ENCODE results near the gene B3GNT2. TPM values are rescaled to one million over a fixed set of nuclear protein-coding genes. Genes with fewer than 3 reads are reported as not detected.
A peak's percentile ranks its signal among the peaks of the same experiment; 100 is the strongest.

B3GNT2 gene
- total RNA-seq, 2 experiments from 2014 or later: 67.3 to 68.7 TPM

DNA sequence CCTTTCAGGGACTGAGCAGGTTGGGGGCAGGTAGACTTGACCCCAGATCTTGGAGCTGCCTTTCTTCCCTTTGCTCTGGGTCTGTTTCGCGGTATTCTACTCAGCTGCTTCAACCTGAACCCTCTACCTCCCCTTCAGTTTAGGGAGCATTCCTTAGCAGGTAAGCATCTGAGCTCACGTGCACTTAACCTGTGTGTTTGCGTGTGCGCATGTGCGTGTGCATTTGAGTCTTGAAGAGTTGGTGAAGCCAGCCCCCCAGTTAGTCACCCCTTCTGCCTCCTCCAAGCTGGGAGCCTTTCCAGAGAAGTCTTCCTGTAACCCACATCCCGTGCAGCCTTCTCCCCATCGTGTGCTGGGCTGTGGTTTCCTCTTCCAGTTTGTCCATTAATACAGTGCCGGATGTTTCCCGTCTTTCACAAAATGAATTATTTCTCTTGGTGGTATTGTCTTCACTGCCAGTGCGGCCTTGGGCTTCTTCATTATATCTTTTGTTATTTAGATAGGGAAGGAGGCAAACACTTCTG lies 33.2 kb downstream of the B3GNT2 start:
- Mint-ChIP-seq H3K9me3 (no peaks in the 10 kb centered on the region), H3K27me3 (no peaks in the 10 kb centered on the region), H3K36me3 (peaks cover 38% of the 10 kb centered on the region), H3K27ac (no peak overlapping the region), H3K4me1 (peaks cover 23% of the 10 kb centered on the region), H3K4me3 (no peak overlapping the region)
- DNase-seq: no peak

- no peak overlapping the region for H3K4me3 Mint-ChIP-seq
- no peak overlapping the region for H3K27ac Mint-ChIP-seq
- DNase-seq: no peak
- no peaks in the 10 kb centered on the region for H3K27me3 Mint-ChIP-seq
- no peaks in the 10 kb centered on the region for H3K9me3 Mint-ChIP-seq
- H3K4me1 Mint-ChIP-seq: peaks cover 15% of the 10 kb centered on the region
- H3K36me3 Mint-ChIP-seq: peaks cover 17% of the 10 kb centered on the region
Measured at GRCh38 chr2:62231541-62231940, 35.6 kb downstream of the B3GNT2 start.

GRCh38 chr2:62234755-62235655 lies 39.1 kb downstream of the B3GNT2 start:
- Mint-ChIP-seq H3K36me3 (peaks cover 4% of the 10 kb centered on the region), H3K4me1 (peaks cover 5% of the 10 kb centered on the region), H3K4me3 (no peak overlapping the region), H3K9me3 (no peaks in the 10 kb centered on the region), H3K27me3 (no peaks in the 10 kb centered on the region), H3K27ac (no peak overlapping the region)
- no peak for DNase-seq

- H3K4me3 Mint-ChIP-seq: no peak overlapping the region
- peak overlapping the region; percentile 22 for H3K27ac Mint-ChIP-seq
- no peaks in the 10 kb centered on the region for H3K4me1 Mint-ChIP-seq
- H3K9me3 Mint-ChIP-seq: no peaks in the 10 kb centered on the region
- no peaks in the 10 kb centered on the region for H3K27me3 Mint-ChIP-seq
- H3K36me3 Mint-ChIP-seq: peaks cover 2% of the 10 kb centered on the region
- no peak for DNase-seq
Measured at GRCh38 chr2:62236499-62236898, 40.6 kb downstream of the B3GNT2 start.

GRCh38 chr2:62238236-62238635 lies 42.3 kb downstream of the B3GNT2 start:
- no peak overlapping the region for H3K27ac Mint-ChIP-seq
- H3K27me3 Mint-ChIP-seq: no peaks in the 10 kb centered on the region
- no peak overlapping the region for H3K4me3 Mint-ChIP-seq
- no peak for DNase-seq
- H3K36me3 Mint-ChIP-seq: peaks cover 2% of the 10 kb centered on the region
- no peaks in the 10 kb centered on the region for H3K4me1 Mint-ChIP-seq
- no peaks in the 10 kb centered on the region for H3K9me3 Mint-ChIP-seq

- Mint-ChIP-seq H3K4me1 (no peaks in the 10 kb centered on the region), H3K4me3 (no peak overlapping the region), H3K36me3 (peaks cover 2% of the 10 kb centered on the region), H3K9me3 (no peaks in the 10 kb centered on the region), H3K27ac (peak overlapping the region; percentile 6), H3K27me3 (no peaks in the 10 kb centered on the region)
- DNase-seq: no peak
Measured at GRCh38 chr2:62240546-62240945, 44.6 kb downstream of the B3GNT2 start.

GRCh38 chr2:62243983-62244382 lies 48.1 kb downstream of the B3GNT2 start:
- H3K27me3 Mint-ChIP-seq: no peaks in the 10 kb centered on the region
- no peak overlapping the region for H3K27ac Mint-ChIP-seq
- H3K4me1 Mint-ChIP-seq: no peaks in the 10 kb centered on the region
- H3K36me3 Mint-ChIP-seq: peaks cover 2% of the 10 kb centered on the region
- no peak for DNase-seq
- no peak overlapping the region for H3K4me3 Mint-ChIP-seq
- no peaks in the 10 kb centered on the region for H3K9me3 Mint-ChIP-seq

- H3K27me3 Mint-ChIP-seq: no peaks in the 10 kb centered on the region
- no peak for DNase-seq
- no peaks in the 10 kb centered on the region for H3K36me3 Mint-ChIP-seq
- H3K4me1 Mint-ChIP-seq: no peaks in the 10 kb centered on the region
- H3K9me3 Mint-ChIP-seq: no peaks in the 10 kb centered on the region
- no peak overlapping the region for H3K4me3 Mint-ChIP-seq
- no peak overlapping the region for H3K27ac Mint-ChIP-seq
Measured at GRCh38 chr2:62248226-62248625, 52.3 kb downstream of the B3GNT2 start.

GRCh38 chr2:62250239-62250638 lies 54.3 kb downstream of the B3GNT2 start:
- DNase-seq: no peak
- no peaks in the 10 kb centered on the region for H3K27me3 Mint-ChIP-seq
- H3K4me3 Mint-ChIP-seq: no peak overlapping the region
- peaks cover 3% of the 10 kb centered on the region for H3K4me1 Mint-ChIP-seq
- H3K27ac Mint-ChIP-seq: no peak overlapping the region
- peaks cover 3% of the 10 kb centered on the region for H3K9me3 Mint-ChIP-seq
- H3K36me3 Mint-ChIP-seq: no peaks in the 10 kb centered on the region

DNA sequence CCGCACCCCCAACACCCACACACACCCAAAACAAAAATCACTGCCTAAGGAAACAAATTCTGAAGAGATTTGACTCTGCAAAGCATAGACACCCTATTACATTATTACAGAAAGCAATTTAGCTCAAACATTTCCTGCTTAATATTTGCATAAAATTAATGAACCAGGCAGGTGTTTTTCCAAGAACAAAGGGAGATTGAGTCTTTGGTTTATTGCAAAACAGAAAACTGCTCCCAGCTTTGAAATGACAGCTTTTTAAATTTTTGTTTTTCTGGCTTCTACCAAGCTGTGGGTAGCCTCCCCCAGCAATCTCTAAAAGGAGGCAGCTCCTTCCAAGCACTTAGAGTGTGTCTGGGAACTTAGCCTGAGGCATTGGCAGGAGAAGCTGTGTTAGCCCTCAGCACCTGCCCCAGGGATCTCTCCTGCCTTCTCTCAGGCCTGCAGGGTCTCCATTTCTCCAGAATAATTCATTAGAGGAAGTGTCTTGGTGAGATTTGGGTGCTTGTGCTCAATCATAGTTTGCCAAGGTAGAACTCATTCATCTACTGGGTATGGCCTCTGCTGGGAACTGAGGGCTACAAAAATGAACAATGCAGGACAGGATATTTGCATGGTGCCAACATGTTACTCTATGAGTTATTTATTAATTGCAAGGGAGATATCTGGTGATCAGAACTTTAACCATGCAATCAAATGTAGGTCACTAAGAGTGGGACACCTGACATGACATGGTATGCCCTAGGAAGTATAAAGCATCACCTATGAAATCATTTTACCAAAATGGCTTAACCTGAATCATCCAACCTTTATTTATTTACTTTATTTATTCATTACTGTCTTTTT lies 58.7 kb downstream of the B3GNT2 start:
- DNase-seq: no peak
- Mint-ChIP-seq H3K9me3 (peaks cover 3% of the 10 kb centered on the region), H3K27me3 (no peaks in the 10 kb centered on the region), H3K27ac (no peak overlapping the region), H3K4me3 (no peak overlapping the region), H3K36me3 (no peaks in the 10 kb centered on the region), H3K4me1 (peaks cover 3% of the 10 kb centered on the region)

DNA sequence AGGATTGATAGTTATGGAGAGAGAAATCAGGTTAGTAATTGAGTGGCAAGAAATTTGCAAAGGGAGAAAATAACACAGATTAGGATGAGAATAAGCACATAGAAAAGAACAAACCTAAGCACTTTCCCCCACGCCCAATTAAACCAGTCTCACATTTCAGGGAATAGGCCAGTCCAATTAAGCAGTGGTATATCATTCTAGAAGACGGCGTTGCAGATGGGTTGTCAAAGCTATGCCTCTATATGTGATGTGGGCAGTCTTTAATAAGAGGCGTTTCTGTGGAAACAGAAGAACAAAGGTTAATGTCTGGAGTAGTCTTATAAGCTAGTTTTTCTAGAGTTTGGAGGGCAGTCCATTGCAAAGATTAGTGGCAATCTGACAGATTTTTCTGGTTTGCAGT lies 61.6 kb downstream of the B3GNT2 start:
- no peak for DNase-seq
- Mint-ChIP-seq H3K36me3 (no peaks in the 10 kb centered on the region), H3K4me3 (no peak overlapping the region), H3K27me3 (no peaks in the 10 kb centered on the region), H3K9me3 (peaks cover 3% of the 10 kb centered on the region), H3K27ac (no peak overlapping the region), H3K4me1 (peaks cover 3% of the 10 kb centered on the region)

DNA sequence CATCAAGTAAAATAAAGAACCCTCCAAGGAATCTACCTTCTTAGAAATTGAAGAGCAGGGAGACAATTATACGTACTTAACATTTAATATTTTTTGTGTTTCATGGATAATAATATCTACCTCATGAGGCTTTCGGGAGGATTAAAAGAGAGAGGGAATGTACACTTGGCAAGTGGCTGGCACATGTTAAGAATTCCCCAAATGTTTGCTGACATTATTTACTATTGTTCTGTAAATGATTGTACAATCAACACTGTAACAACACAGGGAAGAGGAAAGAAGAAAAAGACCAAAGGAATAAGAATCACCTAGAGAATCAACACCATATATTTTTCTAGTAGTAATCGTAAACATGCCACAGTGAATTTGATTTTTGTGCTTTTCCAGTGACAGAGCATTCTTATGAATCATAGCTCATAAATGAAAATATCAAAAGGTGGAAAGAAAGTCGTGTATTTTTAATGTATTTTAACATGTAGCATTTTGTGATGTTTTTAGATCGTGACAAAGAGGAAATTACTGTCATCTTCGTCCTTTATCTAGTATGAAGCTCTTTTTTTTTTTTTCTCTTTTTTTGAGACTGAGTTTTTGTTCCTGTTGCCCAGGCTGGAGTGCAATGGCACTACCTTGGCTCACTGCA lies 67.3 kb downstream of the B3GNT2 start:
- H3K9me3 Mint-ChIP-seq: peaks cover 2% of the 10 kb centered on the region
- H3K27me3 Mint-ChIP-seq: no peaks in the 10 kb centered on the region
- no peak overlapping the region for H3K27ac Mint-ChIP-seq
- no peak overlapping the region for H3K4me3 Mint-ChIP-seq
- H3K4me1 Mint-ChIP-seq: no peaks in the 10 kb centered on the region
- DNase-seq: no peak
- no peaks in the 10 kb centered on the region for H3K36me3 Mint-ChIP-seq

- Mint-ChIP-seq H3K27me3 (no peaks in the 10 kb centered on the region), H3K36me3 (no peaks in the 10 kb centered on the region), H3K27ac (no peak overlapping the region), H3K4me3 (no peak overlapping the region), H3K9me3 (peaks cover 6% of the 10 kb centered on the region), H3K4me1 (no peaks in the 10 kb centered on the region)
- no peak for DNase-seq
Measured at GRCh38 chr2:62264186-62264585, 68.3 kb downstream of the B3GNT2 start.

DNA sequence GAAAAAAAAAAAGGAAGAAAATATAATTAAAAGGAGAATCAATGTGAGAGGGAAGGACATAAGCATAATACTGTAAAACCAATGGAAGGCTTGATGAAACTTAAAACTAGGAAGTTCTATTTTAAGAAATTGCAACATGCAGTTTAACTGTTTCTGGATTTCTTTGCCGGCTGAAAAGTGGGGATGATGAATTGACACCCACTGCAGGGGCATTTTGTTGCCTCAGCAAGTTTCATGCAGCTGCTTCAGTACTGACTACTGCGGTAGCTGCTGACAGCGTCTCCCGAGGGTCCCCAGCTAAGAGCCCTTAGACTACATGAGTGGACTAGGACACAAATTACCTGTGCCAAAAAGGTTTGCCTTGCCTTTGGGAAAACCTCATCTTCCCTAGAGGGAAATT lies 69.2 kb downstream of the B3GNT2 start:
- Mint-ChIP-seq H3K4me3 (no peak overlapping the region), H3K4me1 (no peaks in the 10 kb centered on the region), H3K27me3 (no peaks in the 10 kb centered on the region), H3K36me3 (no peaks in the 10 kb centered on the region), H3K9me3 (peaks cover 6% of the 10 kb centered on the region), H3K27ac (no peak overlapping the region)
- DNase-seq: no peak
